ENCODE results near the gene GGCX. TPM values are rescaled to one million over a fixed set of nuclear protein-coding genes. Genes with fewer than 3 reads are reported as not detected.

Gene GGCX
- total RNA-seq, 1 donor from 2014 or later: 58.2 TPM

DNA sequence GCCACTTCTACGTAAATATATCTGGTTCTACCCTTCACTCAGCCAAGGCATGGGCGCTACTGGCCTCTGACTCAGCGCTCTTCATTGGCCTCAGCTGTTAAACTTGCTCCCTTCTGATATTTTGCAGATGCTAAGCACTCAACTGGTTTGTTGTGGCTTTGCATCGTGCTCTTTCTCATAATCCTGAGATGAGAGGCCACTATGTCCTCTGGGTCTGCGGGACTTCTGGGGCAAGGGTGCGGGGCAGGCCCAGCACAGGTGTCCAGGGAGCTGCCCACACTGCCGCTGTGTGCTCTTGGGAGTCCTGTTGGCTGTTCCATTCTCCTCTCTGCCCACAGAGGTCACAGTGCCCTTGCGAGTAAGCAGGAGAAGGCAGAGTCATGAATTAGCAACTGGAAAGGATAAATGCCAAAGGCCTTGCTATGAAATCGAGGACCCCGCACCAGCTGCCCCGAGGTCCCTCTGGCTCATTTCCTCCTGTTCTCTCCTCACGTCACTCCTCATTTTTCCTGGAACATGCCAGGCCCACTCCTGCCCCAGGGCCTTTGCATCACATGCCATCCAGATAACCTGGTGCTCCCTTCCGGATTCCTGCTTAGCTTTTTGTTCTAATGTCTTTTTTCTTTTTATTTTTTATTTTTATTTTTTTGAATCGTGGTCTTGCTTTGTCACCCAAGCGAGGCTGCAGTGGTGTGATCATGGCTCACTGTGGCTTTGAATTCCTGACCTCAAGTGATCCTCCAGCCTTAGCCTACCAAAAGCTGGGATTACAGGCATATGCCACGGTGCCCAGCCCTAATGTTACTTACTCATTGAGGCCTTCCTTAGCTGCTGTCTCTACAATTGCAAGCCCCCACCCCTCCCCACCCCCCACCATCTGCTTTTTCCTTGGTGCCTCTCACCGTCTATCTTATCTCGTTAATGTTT is 57.2 kb downstream of the GGCX start:
- DNase-seq (ENCODE audit: extremely low spot score, unreplicated experiment): no peak
- H3K4me3 Mint-ChIP-seq (ENCODE audit: unreplicated experiment): no peak overlapping the region
- no peaks in the 10 kb centered on the region for H3K36me3 Mint-ChIP-seq (ENCODE audit: unreplicated experiment)
- H3K27ac Mint-ChIP-seq (ENCODE audit: unreplicated experiment): peak overlapping the region; percentile 92
- peaks cover 52% of the 10 kb centered on the region for H3K4me1 Mint-ChIP-seq (ENCODE audit: unreplicated experiment)
- no peaks in the 10 kb centered on the region for H3K27me3 Mint-ChIP-seq (ENCODE audit: unreplicated experiment)
- H3K9me3 Mint-ChIP-seq (ENCODE audit: unreplicated experiment): no peaks in the 10 kb centered on the region
- TF ChIP-seq, protein P1, sequence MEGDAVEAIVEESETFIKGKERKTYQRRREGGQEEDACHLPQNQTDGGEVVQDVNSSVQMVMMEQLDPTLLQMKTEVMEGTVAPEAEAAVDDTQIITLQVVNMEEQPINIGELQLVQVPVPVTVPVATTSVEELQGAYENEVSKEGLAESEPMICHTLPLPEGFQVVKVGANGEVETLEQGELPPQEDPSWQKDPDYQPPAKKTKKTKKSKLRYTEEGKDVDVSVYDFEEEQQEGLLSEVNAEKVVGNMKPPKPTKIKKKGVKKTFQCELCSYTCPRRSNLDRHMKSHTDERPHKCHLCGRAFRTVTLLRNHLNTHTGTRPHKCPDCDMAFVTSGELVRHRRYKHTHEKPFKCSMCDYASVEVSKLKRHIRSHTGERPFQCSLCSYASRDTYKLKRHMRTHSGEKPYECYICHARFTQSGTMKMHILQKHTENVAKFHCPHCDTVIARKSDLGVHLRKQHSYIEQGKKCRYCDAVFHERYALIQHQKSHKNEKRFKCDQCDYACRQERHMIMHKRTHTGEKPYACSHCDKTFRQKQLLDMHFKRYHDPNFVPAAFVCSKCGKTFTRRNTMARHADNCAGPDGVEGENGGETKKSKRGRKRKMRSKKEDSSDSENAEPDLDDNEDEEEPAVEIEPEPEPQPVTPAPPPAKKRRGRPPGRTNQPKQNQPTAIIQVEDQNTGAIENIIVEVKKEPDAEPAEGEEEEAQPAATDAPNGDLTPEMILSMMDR (IDR thresholded peaks at IDR 0.05): no peak

DNA sequence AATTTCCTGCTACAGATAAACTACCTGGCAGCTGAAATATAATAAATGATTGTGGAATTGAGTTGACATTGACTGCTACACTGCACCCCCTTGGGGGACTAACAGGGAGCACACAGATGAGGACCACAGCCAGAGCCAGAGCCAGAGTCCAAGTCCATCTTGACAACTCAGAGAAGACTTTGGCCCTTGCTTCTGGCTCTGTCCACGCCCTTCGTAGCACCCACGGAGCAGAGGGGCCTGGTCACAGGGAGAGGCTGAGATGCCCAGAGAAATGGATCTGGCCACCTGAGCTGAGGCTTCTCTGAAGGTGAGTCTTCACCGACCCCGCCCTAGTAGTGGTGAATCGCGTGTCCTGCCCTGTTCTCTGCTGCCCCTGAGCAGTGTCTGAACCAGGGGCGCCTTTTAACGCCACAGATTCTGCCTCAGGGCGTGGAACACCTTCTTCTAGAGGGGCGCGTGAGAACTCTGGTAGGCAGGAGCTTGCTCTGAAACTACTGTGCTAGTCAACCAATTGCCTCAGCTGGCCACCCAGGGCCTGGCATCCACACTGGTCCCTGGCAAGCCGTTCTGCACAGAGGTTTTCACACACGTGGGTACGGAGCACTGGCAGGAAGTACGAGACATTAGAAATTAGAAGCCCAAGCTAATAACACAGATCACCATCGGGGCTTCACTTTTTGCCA is 58.0 kb downstream of the GGCX start:
- H3K36me3 Mint-ChIP-seq (ENCODE audit: unreplicated experiment): no peaks in the 10 kb centered on the region
- H3K27me3 Mint-ChIP-seq (ENCODE audit: unreplicated experiment): no peaks in the 10 kb centered on the region
- peaks cover 56% of the 10 kb centered on the region for H3K4me1 Mint-ChIP-seq (ENCODE audit: unreplicated experiment)
- H3K27ac Mint-ChIP-seq (ENCODE audit: unreplicated experiment): peak overlapping the region; percentile 68
- TF ChIP-seq, protein P1 (IDR thresholded peaks at IDR 0.05): no peak
- DNase-seq (ENCODE audit: extremely low spot score, unreplicated experiment): no peak
- no peak overlapping the region for H3K4me3 Mint-ChIP-seq (ENCODE audit: unreplicated experiment)
- no peaks in the 10 kb centered on the region for H3K9me3 Mint-ChIP-seq (ENCODE audit: unreplicated experiment)

DNA sequence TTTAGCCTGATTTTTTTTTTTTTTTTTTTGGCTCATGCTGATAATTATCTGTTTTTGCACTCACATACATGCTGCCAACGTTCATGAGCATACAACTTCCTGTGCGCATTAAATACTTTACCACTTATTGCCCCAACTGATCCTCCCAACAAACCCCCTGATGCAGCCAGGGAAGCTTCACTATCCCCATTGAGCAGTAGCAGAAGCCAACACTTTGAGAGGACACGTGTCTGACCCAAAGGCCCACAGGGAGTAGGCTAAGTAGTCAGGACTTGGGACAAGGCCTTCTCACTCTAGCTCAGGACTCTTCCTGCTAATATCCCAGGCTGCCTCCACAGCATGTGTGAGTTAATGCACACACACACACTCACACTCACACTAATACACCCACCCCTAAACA is 58.6 kb downstream of the GGCX start:
- no peaks in the 10 kb centered on the region for H3K9me3 Mint-ChIP-seq (ENCODE audit: unreplicated experiment)
- H3K4me3 Mint-ChIP-seq (ENCODE audit: unreplicated experiment): no peak overlapping the region
- TF ChIP-seq, protein P1 (IDR thresholded peaks at IDR 0.05): no peak
- H3K27me3 Mint-ChIP-seq (ENCODE audit: unreplicated experiment): no peaks in the 10 kb centered on the region
- H3K36me3 Mint-ChIP-seq (ENCODE audit: unreplicated experiment): no peaks in the 10 kb centered on the region
- peaks cover 56% of the 10 kb centered on the region for H3K4me1 Mint-ChIP-seq (ENCODE audit: unreplicated experiment)
- no peak overlapping the region for H3K27ac Mint-ChIP-seq (ENCODE audit: unreplicated experiment)
- DNase-seq (ENCODE audit: extremely low spot score, unreplicated experiment): no peak

DNA sequence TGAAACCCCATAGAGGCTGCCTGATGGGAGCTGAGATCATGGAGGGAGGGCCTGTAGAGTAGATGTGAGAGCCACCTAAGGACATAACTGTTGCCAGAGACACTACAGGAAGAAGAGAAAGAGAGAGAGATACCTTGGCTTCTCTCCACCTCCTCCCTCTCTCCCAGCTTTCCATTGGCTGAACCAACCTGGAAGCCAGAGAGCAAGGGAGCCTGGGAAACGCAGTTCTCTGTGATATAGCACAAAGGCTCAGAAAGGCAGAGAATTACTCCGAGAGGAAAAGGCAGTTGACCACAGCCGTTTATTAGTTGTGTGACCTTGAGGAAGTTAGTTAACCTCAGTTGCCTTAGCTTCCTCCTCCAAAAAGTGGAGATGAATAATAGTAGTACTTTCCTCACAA is 60.0 kb downstream of the GGCX start:
- no peaks in the 10 kb centered on the region for H3K27me3 Mint-ChIP-seq (ENCODE audit: unreplicated experiment)
- DNase-seq (ENCODE audit: extremely low spot score, unreplicated experiment): no peak
- no peak overlapping the region for H3K27ac Mint-ChIP-seq (ENCODE audit: unreplicated experiment)
- peaks cover 42% of the 10 kb centered on the region for H3K4me1 Mint-ChIP-seq (ENCODE audit: unreplicated experiment)
- H3K9me3 Mint-ChIP-seq (ENCODE audit: unreplicated experiment): no peaks in the 10 kb centered on the region
- TF ChIP-seq, protein P1 (IDR thresholded peaks at IDR 0.05): no peak
- H3K4me3 Mint-ChIP-seq (ENCODE audit: unreplicated experiment): no peak overlapping the region
- H3K36me3 Mint-ChIP-seq (ENCODE audit: unreplicated experiment): no peaks in the 10 kb centered on the region

All from osteocyte (in vitro differentiated cells).